HepG2 (cell line): Measurements from ENCODE around the gene PIAS1. TPM values are rescaled to one million over a fixed set of nuclear protein-coding genes. Genes with fewer than 3 reads are reported as not detected.
A peak's percentile ranks its signal among the peaks of the same experiment; 100 is the strongest.

ENCODE experiments used
- ADNP ChIP-seq: sonication (generic); formaldehyde crosslinking; IDR thresholded peaks from 2 replicates; pipeline ENCODE4 v1.4.0; 2020; ENCODE audit warnings: missing genetic modification reagents
- IRX3 ChIP-seq: sonication (generic); formaldehyde crosslinking; IDR thresholded peaks from 2 replicates; pipeline ENCODE4 v1.8.1; 2023; ENCODE audit warnings: mild to moderate bottlenecking, low read depth, missing genetic modification reagents, borderline replicate concordance
- RARG ChIP-seq: sonication (generic); formaldehyde crosslinking; IDR thresholded peaks from 2 replicates; pipeline ENCODE4 v1.4.0; 2020; ENCODE audit warnings: low read depth, mild to moderate bottlenecking, missing genetic modification reagents
- STAG1 ChIP-seq: sonication (generic); formaldehyde crosslinking; IDR thresholded peaks from 2 replicates; pipeline ENCODE4 v1.4.0; 2020; ENCODE audit warnings: missing genetic modification reagents
- TBL1XR1 ChIP-seq: fragments of 150-350 bp; IDR thresholded peaks from 2 replicates; pipeline ENCODE4 v1.6.1; 2014; ENCODE audit warnings: borderline replicate concordance, low read length; ENCODE audit not compliant: partially characterized antibody
- XRCC5 ChIP-seq: fragments of 200-400 bp; formaldehyde crosslinking; optimal IDR thresholded peaks from 2 replicates; pipeline ENCODE3; 2017; ENCODE audit warnings: mild to moderate bottlenecking, low read length
- ZMYM4 ChIP-seq: sonication (generic); formaldehyde crosslinking; IDR thresholded peaks from 2 replicates; pipeline ENCODE4 v1.8.1; 2023; ENCODE audit warnings: mild to moderate bottlenecking, missing genetic modification reagents
- polyA plus RNA-seq, 8 experiments: library from polyadenylated mRNA; depleted of rRNA in 3 of 8; stranded (reverse) in 7 of 8; unstranded in 1 of 8; fragments of >200 nt; fragmentation: Illumina TruSeq in 4 of 8; extraction: Trizol in 4 of 8; gene quantifications; 2 replicates each; pipeline versions ENCODE4 v1.2.1 to v1.2.3, GENCODE V29; 2011 to 2016; ENCODE audit warnings: low read depth in 4 of 8, missing spikeins in 1 of 8, mixed read lengths in 1 of 8; ENCODE audit not compliant: insufficient read depth in 1 of 8
- total RNA-seq, 5 experiments: library from RNA; depleted of rRNA; stranded (reverse); fragments of >200 nt; fragmentation: Illumina TruSeq; extraction: Trizol; gene quantifications; 2 replicates each; pipeline ENCODE4 v1.2.3, GENCODE V29; 2016; ENCODE audit warnings: low read depth in 1 of 5
- TF ChIP-seq, protein P1 (sequence below): sonication (generic); formaldehyde crosslinking; IDR thresholded peaks from 2 replicates; pipeline ENCODE4 v1.8.0; 2022; ENCODE audit warnings: mild to moderate bottlenecking, missing genetic modification reagents, moderate library complexity
- TF ChIP-seq, protein P2 (sequence below): sonication (generic); formaldehyde crosslinking; IDR thresholded peaks from 2 replicates; pipeline ENCODE4 v1.4.0; 2020; ENCODE audit warnings: missing genetic modification reagents
- TF ChIP-seq, protein P3 (sequence below): sonication (generic); formaldehyde crosslinking; IDR thresholded peaks from 2 replicates; pipeline ENCODE4 v1.4.0; 2020; ENCODE audit warnings: missing genetic modification reagents
- TF ChIP-seq, protein P4 (sequence below): sonication (generic); formaldehyde crosslinking; IDR thresholded peaks from 2 replicates; pipeline ENCODE4 v1.5.1; 2020; ENCODE audit warnings: mild to moderate bottlenecking, missing genetic modification reagents, moderate library complexity
- TF ChIP-seq, protein P5 (sequence below): sonication (generic); formaldehyde crosslinking; IDR thresholded peaks from 2 replicates; pipeline ENCODE4 v1.4.0; 2020; ENCODE audit warnings: mild to moderate bottlenecking, missing genetic modification reagents
- TF ChIP-seq, protein P6 (sequence below): sonication (generic); formaldehyde crosslinking; IDR thresholded peaks from 2 replicates; pipeline ENCODE4 v1.4.0; 2020; ENCODE audit warnings: missing genetic modification reagents
- TF ChIP-seq, protein P7 (sequence below): sonication (generic); formaldehyde crosslinking; IDR thresholded peaks from 2 replicates; pipeline ENCODE4 v1.4.0; 2020; ENCODE audit warnings: missing genetic modification reagents, borderline replicate concordance

PIAS1 gene
- total and polyA plus RNA-seq, 2 of the 13 experiments (the other 11 are each of a cell fraction or from before 2014, with no cell fraction given), result 20.7 to 33.7 TPM

DNA sequence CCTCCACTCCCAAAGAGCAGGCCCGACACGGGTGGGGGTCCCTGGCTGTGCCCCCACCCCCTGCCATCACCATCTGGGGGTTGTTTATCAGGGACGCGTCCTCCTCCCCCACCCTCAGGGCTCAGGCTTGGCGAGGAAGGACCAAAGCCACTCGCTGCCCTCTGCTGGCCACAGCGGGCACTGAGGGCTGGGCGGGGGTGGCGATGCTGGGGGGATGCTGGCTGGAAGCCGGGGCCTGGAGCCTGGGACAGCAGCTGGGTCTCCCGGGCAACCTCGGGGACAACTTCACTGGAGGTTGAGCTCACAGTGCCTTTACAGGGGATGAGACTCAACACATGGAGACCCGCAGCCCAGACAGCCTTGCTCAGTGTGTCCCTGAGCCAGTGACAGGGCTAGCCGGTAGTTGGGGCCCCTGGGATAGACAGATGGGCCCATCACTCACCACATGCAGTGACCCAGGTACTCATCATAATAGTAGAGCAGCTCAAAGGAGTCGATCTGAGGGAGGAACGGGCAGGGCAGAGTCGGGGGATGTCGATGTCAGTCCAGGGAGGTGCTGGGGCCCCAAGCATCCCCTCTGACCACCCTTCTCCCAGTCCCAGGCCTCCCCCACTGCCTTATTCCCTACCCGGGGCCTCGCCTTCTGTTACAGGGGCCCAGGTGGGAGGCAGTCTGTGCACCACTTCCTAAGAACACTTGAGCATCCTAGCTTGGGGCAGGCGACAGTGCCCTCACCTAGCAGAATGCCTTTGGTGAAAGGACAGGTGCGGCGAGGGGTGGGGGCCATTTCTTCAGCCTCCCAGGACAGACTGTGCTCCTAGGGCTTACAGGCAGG lies 156.9 kb downstream of the PIAS1 start (continued):
- TF ChIP-seq, protein P1, sequence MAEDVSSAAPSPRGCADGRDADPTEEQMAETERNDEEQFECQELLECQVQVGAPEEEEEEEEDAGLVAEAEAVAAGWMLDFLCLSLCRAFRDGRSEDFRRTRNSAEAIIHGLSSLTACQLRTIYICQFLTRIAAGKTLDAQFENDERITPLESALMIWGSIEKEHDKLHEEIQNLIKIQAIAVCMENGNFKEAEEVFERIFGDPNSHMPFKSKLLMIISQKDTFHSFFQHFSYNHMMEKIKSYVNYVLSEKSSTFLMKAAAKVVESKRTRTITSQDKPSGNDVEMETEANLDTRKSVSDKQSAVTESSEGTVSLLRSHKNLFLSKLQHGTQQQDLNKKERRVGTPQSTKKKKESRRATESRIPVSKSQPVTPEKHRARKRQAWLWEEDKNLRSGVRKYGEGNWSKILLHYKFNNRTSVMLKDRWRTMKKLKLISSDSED (CRISPR knock-in tag), result no peak
- TF ChIP-seq, protein P2, sequence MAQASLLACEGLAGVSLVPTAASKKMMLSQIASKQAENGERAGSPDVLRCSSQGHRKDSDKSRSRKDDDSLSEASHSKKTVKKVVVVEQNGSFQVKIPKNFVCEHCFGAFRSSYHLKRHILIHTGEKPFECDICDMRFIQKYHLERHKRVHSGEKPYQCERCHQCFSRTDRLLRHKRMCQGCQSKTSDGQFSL (CRISPR knock-in tag), result peak; percentile 92
- TF ChIP-seq, protein P3, sequence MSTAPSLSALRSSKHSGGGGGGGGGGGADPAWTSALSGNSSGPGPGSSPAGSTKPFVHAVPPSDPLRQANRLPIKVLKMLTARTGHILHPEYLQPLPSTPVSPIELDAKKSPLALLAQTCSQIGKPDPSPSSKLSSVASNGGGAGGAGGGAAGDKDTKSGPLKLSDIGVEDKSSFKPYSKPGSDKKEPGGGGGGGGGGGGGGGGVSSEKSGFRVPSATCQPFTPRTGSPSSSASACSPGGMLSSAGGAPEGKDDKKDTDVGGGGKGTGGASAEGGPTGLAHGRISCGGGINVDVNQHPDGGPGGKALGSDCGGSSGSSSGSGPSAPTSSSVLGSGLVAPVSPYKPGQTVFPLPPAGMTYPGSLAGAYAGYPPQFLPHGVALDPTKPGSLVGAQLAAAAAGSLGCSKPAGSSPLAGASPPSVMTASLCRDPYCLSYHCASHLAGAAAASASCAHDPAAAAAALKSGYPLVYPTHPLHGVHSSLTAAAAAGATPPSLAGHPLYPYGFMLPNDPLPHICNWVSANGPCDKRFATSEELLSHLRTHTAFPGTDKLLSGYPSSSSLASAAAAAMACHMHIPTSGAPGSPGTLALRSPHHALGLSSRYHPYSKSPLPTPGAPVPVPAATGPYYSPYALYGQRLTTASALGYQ (CRISPR knock-in tag), result no peak
- TF ChIP-seq IRX3 (CRISPR knock-in tag) (no peak), XRCC5 (peak; percentile 26), STAG1 (CRISPR knock-in tag) (peak; percentile 71), ADNP (CRISPR knock-in tag) (no peak), TBL1XR1 (no peak), ZMYM4 (CRISPR knock-in tag) (0 out of 2 replicates have a peak, but pooled peaks have one; percentile 31), RARG (CRISPR knock-in tag) (no peak)
- TF ChIP-seq, protein P4, sequence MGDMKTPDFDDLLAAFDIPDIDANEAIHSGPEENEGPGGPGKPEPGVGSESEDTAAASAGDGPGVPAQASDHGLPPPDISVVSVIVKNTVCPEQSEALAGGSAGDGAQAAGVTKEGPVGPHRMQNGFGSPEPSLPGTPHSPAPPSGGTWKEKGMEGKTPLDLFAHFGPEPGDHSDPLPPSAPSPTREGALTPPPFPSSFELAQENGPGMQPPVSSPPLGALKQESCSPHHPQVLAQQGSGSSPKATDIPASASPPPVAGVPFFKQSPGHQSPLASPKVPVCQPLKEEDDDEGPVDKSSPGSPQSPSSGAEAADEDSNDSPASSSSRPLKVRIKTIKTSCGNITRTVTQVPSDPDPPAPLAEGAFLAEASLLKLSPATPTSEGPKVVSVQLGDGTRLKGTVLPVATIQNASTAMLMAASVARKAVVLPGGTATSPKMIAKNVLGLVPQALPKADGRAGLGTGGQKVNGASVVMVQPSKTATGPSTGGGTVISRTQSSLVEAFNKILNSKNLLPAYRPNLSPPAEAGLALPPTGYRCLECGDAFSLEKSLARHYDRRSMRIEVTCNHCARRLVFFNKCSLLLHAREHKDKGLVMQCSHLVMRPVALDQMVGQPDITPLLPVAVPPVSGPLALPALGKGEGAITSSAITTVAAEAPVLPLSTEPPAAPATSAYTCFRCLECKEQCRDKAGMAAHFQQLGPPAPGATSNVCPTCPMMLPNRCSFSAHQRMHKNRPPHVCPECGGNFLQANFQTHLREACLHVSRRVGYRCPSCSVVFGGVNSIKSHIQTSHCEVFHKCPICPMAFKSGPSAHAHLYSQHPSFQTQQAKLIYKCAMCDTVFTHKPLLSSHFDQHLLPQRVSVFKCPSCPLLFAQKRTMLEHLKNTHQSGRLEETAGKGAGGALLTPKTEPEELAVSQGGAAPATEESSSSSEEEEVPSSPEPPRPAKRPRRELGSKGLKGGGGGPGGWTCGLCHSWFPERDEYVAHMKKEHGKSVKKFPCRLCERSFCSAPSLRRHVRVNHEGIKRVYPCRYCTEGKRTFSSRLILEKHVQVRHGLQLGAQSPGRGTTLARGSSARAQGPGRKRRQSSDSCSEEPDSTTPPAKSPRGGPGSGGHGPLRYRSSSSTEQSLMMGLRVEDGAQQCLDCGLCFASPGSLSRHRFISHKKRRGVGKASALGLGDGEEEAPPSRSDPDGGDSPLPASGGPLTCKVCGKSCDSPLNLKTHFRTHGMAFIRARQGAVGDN, result peak; percentile 57
- TF ChIP-seq, protein P5, sequence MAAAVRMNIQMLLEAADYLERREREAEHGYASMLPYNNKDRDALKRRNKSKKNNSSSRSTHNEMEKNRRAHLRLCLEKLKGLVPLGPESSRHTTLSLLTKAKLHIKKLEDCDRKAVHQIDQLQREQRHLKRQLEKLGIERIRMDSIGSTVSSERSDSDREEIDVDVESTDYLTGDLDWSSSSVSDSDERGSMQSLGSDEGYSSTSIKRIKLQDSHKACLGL (CRISPR knock-in tag), result no peak
- TF ChIP-seq, protein P6, sequence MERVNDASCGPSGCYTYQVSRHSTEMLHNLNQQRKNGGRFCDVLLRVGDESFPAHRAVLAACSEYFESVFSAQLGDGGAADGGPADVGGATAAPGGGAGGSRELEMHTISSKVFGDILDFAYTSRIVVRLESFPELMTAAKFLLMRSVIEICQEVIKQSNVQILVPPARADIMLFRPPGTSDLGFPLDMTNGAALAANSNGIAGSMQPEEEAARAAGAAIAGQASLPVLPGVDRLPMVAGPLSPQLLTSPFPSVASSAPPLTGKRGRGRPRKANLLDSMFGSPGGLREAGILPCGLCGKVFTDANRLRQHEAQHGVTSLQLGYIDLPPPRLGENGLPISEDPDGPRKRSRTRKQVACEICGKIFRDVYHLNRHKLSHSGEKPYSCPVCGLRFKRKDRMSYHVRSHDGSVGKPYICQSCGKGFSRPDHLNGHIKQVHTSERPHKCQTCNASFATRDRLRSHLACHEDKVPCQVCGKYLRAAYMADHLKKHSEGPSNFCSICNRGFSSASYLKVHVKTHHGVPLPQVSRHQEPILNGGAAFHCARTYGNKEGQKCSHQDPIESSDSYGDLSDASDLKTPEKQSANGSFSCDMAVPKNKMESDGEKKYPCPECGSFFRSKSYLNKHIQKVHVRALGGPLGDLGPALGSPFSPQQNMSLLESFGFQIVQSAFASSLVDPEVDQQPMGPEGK (CRISPR knock-in tag), result peak; percentile 83
- TF ChIP-seq, protein P7, sequence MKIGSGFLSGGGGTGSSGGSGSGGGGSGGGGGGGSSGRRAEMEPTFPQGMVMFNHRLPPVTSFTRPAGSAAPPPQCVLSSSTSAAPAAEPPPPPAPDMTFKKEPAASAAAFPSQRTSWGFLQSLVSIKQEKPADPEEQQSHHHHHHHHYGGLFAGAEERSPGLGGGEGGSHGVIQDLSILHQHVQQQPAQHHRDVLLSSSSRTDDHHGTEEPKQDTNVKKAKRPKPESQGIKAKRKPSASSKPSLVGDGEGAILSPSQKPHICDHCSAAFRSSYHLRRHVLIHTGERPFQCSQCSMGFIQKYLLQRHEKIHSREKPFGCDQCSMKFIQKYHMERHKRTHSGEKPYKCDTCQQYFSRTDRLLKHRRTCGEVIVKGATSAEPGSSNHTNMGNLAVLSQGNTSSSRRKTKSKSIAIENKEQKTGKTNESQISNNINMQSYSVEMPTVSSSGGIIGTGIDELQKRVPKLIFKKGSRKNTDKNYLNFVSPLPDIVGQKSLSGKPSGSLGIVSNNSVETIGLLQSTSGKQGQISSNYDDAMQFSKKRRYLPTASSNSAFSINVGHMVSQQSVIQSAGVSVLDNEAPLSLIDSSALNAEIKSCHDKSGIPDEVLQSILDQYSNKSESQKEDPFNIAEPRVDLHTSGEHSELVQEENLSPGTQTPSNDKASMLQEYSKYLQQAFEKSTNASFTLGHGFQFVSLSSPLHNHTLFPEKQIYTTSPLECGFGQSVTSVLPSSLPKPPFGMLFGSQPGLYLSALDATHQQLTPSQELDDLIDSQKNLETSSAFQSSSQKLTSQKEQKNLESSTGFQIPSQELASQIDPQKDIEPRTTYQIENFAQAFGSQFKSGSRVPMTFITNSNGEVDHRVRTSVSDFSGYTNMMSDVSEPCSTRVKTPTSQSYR (CRISPR knock-in tag), result peak; percentile 73; the same call in 1 of the 2 replicates
